Effector CD4-positive, alpha-beta T cell (primary cell): ENCODE results near the gene OR6N1.

Experiments used
- DNase-seq: peaks from one replicate; pipeline ENCODE4 v3.0.0-alpha.2; 2020

The OR6N1 gene

DNA sequence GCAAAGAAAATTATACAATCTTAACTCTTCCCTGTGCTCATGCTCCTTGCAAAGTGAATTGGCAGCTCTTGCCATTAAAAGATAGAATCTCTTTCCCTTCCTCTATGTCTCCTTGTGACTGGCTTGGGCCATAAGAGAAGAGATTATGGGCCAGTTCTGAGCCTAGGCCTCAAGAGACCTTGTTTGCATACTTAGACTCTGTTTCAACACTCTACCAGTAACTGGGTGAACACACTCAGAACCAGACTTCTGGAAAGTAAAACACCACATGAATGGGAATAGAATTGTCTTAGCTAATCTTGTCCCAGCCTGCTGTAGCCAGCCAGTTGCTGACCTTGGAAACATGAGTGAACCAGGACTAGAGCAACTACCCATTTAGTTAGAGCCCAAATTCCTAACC is 36.1 kb downstream of the OR6N1 start:
- no peak for DNase-seq

DNA sequence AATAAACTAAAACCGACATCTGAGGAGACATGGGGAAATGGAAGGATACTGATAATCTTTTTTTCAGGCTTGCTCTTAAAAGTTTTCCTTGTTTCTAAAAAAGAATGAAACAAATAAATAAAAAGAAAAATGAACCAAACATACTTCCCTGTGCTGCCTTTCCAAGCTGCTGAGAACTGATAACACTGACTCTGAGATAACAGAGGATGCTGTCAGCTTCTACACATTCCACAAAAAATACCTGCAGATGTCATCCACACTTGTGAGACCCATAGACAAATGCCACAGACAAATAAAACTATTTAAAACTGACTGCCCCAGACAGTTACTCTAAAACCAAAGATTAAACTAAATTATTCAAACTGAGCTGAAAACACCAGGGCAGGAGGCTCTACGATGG is 39.5 kb downstream of the OR6N1 start:
- no peak for DNase-seq

DNA sequence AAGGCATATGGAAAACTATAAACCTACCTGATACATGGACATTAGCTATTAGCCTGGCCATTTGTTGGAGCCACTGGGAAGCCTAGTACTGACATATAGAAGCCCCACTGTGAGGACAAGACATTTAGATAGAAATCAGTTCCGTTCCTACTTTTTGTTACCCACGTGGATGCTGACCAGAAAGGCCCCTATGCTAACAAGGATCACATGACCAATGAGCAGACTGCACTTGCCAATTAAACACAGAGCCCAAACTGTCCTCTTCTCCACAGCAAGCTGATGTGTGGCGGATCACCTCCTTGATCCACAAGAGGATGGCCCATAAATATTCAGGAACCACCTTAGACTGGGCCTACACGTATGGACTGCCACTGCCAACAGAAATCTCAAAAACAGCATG is 40.3 kb downstream of the OR6N1 start:
- no peak for DNase-seq

DNA sequence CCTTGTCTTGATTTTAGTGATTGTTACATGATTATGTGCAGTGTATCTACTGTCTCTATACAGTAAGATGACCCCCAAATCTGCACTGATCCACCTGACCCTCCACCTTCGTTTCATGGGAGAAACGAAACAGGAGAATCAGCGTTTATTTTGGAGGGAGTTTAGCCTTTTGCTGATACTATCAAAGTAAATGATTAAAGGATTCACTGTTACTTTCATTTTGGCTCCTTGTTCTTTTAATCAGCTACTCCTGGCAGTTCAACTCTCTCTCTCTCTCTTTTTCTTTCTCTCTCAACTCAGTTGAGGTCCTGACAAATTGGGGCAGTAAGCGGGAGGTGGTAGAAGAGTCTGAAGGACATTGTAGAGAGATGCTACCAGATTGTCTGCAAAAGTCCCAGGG is 41.5 kb downstream of the OR6N1 start:
- DNase-seq, result no peak

DNA sequence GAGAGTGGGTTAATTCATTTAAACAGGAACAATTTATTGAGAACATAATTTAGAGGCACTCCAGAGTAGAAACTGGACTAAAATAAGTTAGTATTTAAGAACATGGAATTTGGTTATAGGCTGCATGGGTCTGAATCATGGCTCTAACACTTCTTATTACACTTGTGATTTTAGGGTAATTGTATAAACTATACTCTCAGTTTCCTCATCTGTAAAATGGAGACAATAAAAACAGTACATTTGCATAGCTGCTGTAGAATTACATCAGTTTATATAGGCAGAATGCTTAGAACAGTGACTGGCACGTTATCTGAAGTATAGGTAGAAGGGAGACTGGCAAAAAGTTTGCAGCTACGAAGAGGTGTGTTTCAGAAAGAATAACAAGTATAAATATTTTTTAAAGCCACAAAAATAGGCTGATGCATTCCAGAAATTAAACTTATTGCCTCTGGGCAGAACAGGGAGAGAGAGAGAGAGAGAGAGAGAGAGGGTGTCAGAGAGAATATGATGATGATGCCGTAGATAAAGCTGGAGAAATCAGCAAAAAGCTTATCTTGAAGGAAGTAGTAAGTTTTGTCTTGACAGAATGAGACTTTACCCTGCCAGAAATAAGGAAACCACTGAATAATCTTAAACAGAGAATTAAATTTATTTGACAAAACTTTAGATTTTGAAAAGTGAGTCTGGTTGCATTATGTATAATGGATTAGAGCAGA is 43.3 kb downstream of the OR6N1 start:
- DNase-seq, result no peak

DNA sequence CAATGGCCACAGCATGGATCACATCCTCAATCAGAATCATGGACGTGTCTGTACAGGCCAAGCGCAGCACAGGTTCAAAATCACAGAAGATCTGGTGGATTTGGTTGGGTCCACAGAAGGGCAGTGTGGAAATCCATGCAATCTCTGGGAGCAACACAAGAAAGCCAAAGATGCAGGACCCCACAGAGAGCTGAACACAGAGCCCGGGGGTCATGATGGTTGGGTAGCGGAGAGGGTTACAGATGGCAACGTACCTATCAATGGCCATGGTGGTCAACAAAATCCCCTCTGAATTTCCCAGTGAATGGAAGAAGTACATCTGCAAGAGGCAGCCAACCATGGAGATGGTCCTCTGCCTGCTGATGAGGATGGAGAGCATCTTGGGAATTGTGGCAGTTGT is 47.6 kb downstream of the OR6N1 start:
- DNase-seq, result no peak

DNA sequence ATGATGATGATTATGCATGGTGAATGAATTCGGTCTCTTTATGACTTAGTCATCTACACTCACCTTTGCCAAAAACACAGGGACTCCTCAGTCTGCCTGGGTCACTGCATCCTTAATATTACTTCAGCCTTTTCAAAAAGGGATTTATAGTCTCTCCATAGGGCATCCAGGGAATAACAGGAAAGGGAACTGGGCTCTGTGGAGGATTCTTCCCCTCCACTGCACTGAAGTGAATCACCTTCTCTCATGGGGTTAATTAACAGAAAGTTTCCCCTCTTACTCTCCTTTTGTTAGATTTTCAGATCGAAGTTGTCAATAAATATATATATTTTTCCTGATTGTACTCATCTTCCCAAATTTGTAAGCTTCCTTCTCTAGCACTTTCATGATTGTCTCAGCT is 51.4 kb downstream of the OR6N1 start, which contains the start of gene OR6K3:
Gene OR6K3 (minus strand): TSS at position 101 of the 400 bp plus-strand sequence. CDS start 2,605 bp downstream, outside the sequence.
- DNase-seq, result no peak

DNA sequence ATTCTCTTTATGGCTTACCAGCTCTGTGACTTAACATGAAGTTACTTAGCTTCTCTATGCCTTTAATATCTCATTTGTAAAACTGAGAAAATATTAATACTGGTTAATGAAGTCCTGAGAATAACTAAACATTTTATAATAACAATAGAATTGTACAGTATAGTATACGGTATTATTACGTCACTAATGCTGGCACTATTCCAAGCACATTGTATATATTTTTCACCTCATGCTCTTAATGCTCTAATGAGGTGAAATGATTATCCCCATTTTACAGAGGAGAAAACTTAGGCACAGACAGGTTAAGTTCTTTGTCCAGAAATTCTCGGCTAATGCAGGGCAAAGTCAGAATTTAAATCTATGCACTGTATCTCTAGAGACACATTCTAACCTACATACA is 52.3 kb downstream of the OR6N1 start:
- DNase-seq, result no peak

DNA sequence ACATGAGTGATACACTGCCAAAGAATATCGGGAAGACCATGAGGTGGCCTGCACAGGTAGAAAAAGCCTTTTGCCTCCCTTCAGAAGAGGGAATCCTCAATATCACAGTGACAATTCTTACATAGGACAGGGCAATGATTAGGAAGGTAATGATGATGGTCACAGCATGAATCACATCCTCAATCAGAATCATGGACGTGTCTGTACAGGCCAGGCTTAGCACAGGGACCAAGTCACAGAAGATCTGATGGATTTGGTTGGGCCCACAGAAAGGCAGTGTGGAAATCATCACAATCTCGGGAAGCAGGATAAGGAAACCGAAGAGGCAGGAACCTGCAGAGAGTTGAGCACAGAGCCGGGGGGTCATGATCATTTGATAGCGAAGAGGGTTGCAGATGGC is 54.7 kb downstream of the OR6N1 start:
- no peak for DNase-seq

DNA sequence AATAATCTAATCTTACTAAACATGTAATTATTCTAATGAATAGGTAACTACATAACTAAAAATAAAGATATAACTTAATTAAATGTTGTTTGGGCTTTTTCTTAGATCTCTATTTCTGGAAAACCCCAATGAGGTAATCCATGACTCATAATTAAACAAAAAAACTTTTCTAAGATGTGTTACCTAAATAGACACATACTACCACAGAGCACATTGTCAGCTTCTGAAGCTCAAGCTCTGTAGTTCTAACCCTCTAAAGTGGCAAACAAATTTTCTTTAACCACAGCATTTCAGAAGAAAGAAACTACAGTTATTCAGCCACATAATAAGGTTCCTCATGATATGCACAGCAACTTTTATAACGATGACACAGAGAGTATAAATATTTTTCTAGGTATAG is 55.7 kb downstream of the OR6N1 start:
- DNase-seq, result no peak

DNA sequence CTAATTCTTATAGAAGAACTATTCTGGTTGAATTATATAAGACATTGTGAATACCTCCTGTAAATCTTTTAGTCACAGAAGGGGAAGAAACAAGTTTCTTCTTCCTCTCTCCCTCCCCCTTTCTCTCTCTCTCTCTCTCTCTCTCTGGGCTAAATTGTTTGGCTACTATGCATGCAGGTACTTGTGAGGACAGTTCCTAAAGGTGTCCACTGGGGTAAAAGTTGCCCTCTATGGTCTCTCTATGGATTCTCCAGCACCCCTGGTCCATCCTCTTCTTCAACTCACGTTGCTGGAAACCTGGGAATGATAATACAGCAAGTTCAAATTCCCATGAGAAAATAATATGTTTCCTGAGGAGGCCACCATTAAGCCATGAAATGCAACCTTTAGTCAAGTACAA is 57.2 kb downstream of the OR6N1 start:
- no peak for DNase-seq
